Tibial nerve (tissue), 4 donors: Measurements from ENCODE around the gene KHDRBS2.

Source experiments
- EP300 ChIP-seq, 2 donors: sonication (generic); formaldehyde crosslinking; IDR thresholded peaks; one replicate each; pipeline ENCODE4 v1.6.1; 2017; ENCODE audit warnings: antibody characterized with exemption in 2 of 2, mild to moderate bottlenecking in 1 of 2
- POLR2A ChIP-seq, 2 donors: fragments of 450-650 bp; IDR thresholded peaks; one replicate each; pipeline ENCODE4 v1.6.1; 2017; ENCODE audit warnings: antibody characterized with exemption in 2 of 2, mild to moderate bottlenecking in 2 of 2, moderate library complexity in 2 of 2
- TF ChIP-seq, protein P1 (sequence below), 5 experiments: fragments of 200-600 bp in 3 of 5; fragments of 450-650 bp in 2 of 5; sonication (generic) in 3 of 5; IDR thresholded peaks; one replicate each; pipeline ENCODE4 v1.5.1; 2016 to 2019; ENCODE audit warnings: antibody characterized with exemption in 5 of 5, mild to moderate bottlenecking in 3 of 5, moderate library complexity in 2 of 5

GRCh38 chr6:61949161-61949560 is 336.9 kb downstream of the KHDRBS2 start:
- TF ChIP-seq, protein P1, sequence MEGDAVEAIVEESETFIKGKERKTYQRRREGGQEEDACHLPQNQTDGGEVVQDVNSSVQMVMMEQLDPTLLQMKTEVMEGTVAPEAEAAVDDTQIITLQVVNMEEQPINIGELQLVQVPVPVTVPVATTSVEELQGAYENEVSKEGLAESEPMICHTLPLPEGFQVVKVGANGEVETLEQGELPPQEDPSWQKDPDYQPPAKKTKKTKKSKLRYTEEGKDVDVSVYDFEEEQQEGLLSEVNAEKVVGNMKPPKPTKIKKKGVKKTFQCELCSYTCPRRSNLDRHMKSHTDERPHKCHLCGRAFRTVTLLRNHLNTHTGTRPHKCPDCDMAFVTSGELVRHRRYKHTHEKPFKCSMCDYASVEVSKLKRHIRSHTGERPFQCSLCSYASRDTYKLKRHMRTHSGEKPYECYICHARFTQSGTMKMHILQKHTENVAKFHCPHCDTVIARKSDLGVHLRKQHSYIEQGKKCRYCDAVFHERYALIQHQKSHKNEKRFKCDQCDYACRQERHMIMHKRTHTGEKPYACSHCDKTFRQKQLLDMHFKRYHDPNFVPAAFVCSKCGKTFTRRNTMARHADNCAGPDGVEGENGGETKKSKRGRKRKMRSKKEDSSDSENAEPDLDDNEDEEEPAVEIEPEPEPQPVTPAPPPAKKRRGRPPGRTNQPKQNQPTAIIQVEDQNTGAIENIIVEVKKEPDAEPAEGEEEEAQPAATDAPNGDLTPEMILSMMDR (IDR thresholded peaks at IDR 0.05): no peak
- TF ChIP-seq POLR2A (IDR thresholded peaks at IDR 0.05): no peak
- no peak for TF ChIP-seq EP300 (IDR thresholded peaks at IDR 0.05)
